Measurements from ENCODE around the gene SFXN5.

DNA sequence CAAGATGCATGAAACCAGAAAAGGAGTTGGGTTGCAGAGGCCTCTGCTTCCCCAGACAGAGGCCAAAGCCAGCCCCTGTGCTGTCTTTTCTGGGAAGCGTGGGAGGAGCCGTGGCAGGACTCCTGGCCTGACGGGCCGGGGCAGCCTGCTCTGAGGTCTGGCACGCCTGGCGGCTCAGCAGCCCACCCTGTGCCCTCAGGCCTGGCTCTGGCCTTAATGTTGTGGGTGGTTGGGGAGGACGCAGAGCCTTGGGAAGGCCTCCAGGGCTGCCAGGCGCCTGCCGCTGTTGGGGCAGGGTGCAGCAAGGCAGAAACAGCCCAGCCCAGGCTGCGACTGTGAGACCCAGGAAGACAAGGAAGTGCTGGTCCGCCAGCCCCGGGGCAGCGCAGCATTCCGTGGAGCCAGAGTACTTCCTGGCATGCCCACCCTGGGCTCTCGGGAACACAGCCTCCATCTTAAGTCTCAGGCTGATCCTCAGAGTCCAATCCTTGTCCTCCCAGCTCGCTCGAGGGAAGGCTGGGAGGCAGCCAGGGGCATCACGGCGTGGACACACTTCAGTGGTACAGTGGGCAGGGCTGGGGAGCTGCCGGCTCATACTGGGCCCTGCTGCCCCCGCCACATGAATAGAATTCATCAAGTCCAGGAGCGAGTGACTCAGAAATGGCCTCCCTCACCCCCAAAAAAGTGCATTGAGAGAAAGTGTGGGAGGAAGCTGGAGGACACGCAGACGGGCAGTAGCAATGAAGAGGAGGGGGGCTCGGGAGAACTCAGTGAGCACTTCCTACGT is 81.5 kb downstream of the SFXN5 start:
- TF ChIP-seq CTCF (IDR thresholded peaks at IDR 0.05): no peak
- no peak for TF ChIP-seq POLR2A (IDR thresholded peaks at IDR 0.05)

Measured in testis (tissue), 2 donors.